Measurements from ENCODE around the gene LUC7L3.
"Not testable (repeated sequence)": the region's sequence is repeated elsewhere in the genome, so short reads cannot be mapped to it uniquely, and the experiment has no call there.

LUC7L3 gene

GRCh38 chr17:50785126-50785525, 65.7 kb downstream of the LUC7L3 start:
- no peak for DNase-seq (ENCODE audit: low read depth)

- peak; percentile 56 for DNase-seq (ENCODE audit: low read depth)
Observed at GRCh38 chr17:50785946-50786570, 66.7 kb downstream of the LUC7L3 start.

- DNase-seq (ENCODE audit: low read depth) = no peak
Observed at GRCh38 chr17:50787106-50787505, 67.7 kb downstream of the LUC7L3 start.

- no peak for DNase-seq (ENCODE audit: low read depth)
Observed at GRCh38 chr17:50790618-50791017, 71.2 kb downstream of the LUC7L3 start.

GRCh38 chr17:50792132-50792531, 72.7 kb downstream of the LUC7L3 start:
- no peak for DNase-seq (ENCODE audit: low read depth)

GRCh38 chr17:50793007-50793406, 73.6 kb downstream of the LUC7L3 start:
- DNase-seq (ENCODE audit: low read depth) = no peak

GRCh38 chr17:50794361-50794760, 75.0 kb downstream of the LUC7L3 start:
- DNase-seq (ENCODE audit: low read depth) = no peak

GRCh38 chr17:50797135-50797810, 77.9 kb downstream of the LUC7L3 start:
- DNase-seq (ENCODE audit: low read depth) = no peak

GRCh38 chr17:50798424-50799288, 79.3 kb downstream of the LUC7L3 start:
- no peak for DNase-seq (ENCODE audit: low read depth)

GRCh38 chr17:50799582-50799981, 80.2 kb downstream of the LUC7L3 start:
- DNase-seq (ENCODE audit: low read depth) = no peak

GRCh38 chr17:50800196-50800700, 80.8 kb downstream of the LUC7L3 start:
- no peak for DNase-seq (ENCODE audit: low read depth)

- no peak for DNase-seq (ENCODE audit: low read depth)
Observed at GRCh38 chr17:50802609-50803571, 83.5 kb downstream of the LUC7L3 start.

GRCh38 chr17:50803676-50804075, 84.3 kb downstream of the LUC7L3 start:
- DNase-seq (ENCODE audit: low read depth) = no peak

- not testable (repeated sequence) for DNase-seq (ENCODE audit: low read depth)
Observed at GRCh38 chr17:50804749-50805475, 85.5 kb downstream of the LUC7L3 start.

- no peak for DNase-seq (ENCODE audit: low read depth)
Observed at GRCh38 chr17:50805486-50805885, 86.1 kb downstream of the LUC7L3 start.
